ENCODE measurements around the gene SAMD5. TPM values are rescaled to one million over a fixed set of nuclear protein-coding genes. Genes with fewer than 3 reads are reported as not detected.

Gene SAMD5
- total and polyA plus RNA-seq, 3 experiments from 2014 or later, result 0.02 to 0.04 TPM; not detected in 1

- Histone ChIP-seq H3K4me3 (ENCODE audit: low read length) (no peak overlapping the region), H3K4me1 (ENCODE audit: insufficient read depth, low read length) (no peaks in the 10 kb centered on the region), H3K27ac (ENCODE audit: low read depth, low read length) (no peak overlapping the region), H3K9me3 (ENCODE audit: low read length) (no peaks in the 10 kb centered on the region), H3K27me3 (ENCODE audit: insufficient read depth, low read length, poor library complexity, severe bottlenecking) (no peaks in the 10 kb centered on the region), H3K36me3 (ENCODE audit: insufficient read depth, low read length) (no peaks in the 10 kb centered on the region)
- H3K27ac Mint-ChIP-seq, result no peak overlapping the region
- H3K9me3 Mint-ChIP-seq, result no peaks in the 10 kb centered on the region
- DNase-seq, result no peak
- H3K4me1 Mint-ChIP-seq, result no peaks in the 10 kb centered on the region
- CTCF ChIA-PET, result no interaction called here
- POLR2A ChIA-PET, result no interaction called here
- H3K36me3 Mint-ChIP-seq, result no peaks in the 10 kb centered on the region
- H3K27me3 Mint-ChIP-seq, result no peaks in the 10 kb centered on the region
- no peak overlapping the region for H3K4me3 Mint-ChIP-seq
These were observed 110.0 kb downstream of the SAMD5 start for GRCh38 chr6:147618457-147618856.

DNA sequence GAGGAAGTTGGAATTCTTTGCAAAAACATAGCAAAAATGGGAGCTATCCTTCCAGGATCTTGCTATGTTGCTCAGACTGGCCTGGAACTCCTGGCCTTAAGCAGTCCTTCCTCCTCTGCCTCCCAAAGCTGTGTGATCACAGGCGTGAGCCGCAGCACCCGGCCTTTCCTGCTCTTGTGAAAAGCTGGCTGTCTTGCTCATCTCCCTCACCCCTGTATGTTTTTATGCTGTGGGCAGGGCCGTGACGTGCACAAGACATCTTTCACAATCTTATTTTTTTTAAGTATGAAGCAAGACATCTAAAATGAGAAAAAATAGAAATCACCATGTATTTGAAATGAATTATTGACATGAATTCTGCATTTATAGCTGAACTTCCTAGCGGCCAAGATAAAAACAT, 110.4 kb downstream of the SAMD5 start:
- no peaks in the 10 kb centered on the region for H3K36me3 ChIP-seq (ENCODE audit: insufficient read depth, low read length)
- no peak overlapping the region for H3K27ac ChIP-seq (ENCODE audit: low read depth, low read length)
- H3K4me3 ChIP-seq (ENCODE audit: low read length), result no peak overlapping the region
- ChIA-PET CTCF (no interaction called here), POLR2A (no interaction called here)
- H3K36me3 Mint-ChIP-seq, result no peaks in the 10 kb centered on the region
- no peaks in the 10 kb centered on the region for H3K27me3 ChIP-seq (ENCODE audit: insufficient read depth, low read length, poor library complexity, severe bottlenecking)
- no peaks in the 10 kb centered on the region for H3K4me1 Mint-ChIP-seq
- H3K9me3 ChIP-seq (ENCODE audit: low read length), result no peaks in the 10 kb centered on the region
- no peaks in the 10 kb centered on the region for H3K9me3 Mint-ChIP-seq
- H3K27ac Mint-ChIP-seq, result no peak overlapping the region
- no peaks in the 10 kb centered on the region for H3K27me3 Mint-ChIP-seq
- H3K4me1 ChIP-seq (ENCODE audit: insufficient read depth, low read length), result no peaks in the 10 kb centered on the region
- DNase-seq, result no peak
- no peak overlapping the region for H3K4me3 Mint-ChIP-seq

Measured in CD8-positive, alpha-beta memory T cell (primary cell).